HEK293 (cell line): Measurements from ENCODE around the gene DTWD2.
"Not testable (repeated sequence)": the region's sequence is repeated elsewhere in the genome, so short reads cannot be mapped to it uniquely, and the experiment has no call there.

Experiments used
- ZNF121 ChIP-seq: fragments of 450-650 bp; formaldehyde crosslinking; IDR thresholded peaks from 2 replicates; pipeline ENCODE4 v1.5.1; 2016; ENCODE audit warnings: missing biosample characterization, missing genetic modification characterization
- ZNF214 ChIP-seq: fragments of 450-650 bp; formaldehyde crosslinking; IDR thresholded peaks from 2 replicates; pipeline ENCODE4 v1.5.1; 2017; ENCODE audit warnings: missing biosample characterization, mild to moderate bottlenecking, missing genetic modification characterization, borderline replicate concordance
- ZNF394 ChIP-seq: fragments of 450-650 bp; formaldehyde crosslinking; IDR thresholded peaks from 2 replicates; pipeline ENCODE4 v1.5.1; 2016; ENCODE audit warnings: missing biosample characterization, missing genetic modification characterization, mild to moderate bottlenecking, moderate library complexity, borderline replicate concordance
- ZNF768 ChIP-seq: fragments of 450-650 bp; formaldehyde crosslinking; IDR thresholded peaks from 2 replicates; pipeline ENCODE4 v1.5.1; 2018; ENCODE audit warnings: missing biosample characterization, mild to moderate bottlenecking, missing genetic modification characterization
- TF ChIP-seq, protein P1 (sequence below): fragments of 450-650 bp; formaldehyde crosslinking; IDR thresholded peaks from 2 replicates; pipeline ENCODE4 v1.5.1; 2016; ENCODE audit warnings: missing biosample characterization, missing genetic modification characterization
- TF ChIP-seq, protein P2 (sequence below): fragments of 450-650 bp; formaldehyde crosslinking; IDR thresholded peaks from 2 replicates; pipeline ENCODE4 v1.5.1; 2016; ENCODE audit warnings: missing biosample characterization, missing genetic modification characterization
- TF ChIP-seq, protein P3 (sequence below): fragments of 450-650 bp; formaldehyde crosslinking; IDR thresholded peaks from 2 replicates; pipeline ENCODE4 v1.5.1; 2016; ENCODE audit warnings: missing biosample characterization, missing genetic modification characterization

DNA sequence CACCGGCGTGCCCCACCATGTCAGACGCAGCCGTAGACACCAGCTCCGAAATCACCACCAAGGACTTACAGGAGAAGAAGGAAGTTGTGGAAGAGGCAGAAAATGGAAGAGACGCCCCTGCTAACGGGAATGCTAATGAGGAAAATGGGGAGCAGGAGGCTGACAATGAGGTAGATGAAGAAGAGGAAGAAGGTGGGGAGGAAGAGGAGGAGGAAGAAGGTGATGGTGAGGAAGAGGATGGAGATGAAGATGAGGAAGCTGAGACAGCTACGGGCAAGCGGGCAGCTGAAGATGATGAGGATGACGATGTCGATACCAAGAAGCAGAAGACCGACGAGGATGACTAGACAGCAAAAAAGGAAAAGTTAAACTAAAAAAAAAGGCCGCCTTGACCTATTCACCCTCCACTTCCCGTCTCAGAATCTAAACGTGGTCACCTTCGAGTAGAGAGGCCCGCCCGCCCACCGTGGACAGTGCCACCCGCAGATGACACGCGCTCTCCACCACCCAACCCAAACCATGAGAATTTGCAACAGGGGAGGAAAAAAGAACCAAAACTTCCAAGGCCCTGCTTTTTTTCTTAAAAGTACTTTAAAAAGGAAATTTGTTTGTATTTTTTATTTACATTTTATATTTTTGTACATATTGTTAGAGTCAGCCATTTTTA is 14.4 kb downstream of the DTWD2 start:
- TF ChIP-seq ZNF214, ZNF768, ZNF394, ZNF121 (tag by site-specific recombination): not testable (repeated sequence)
- TF ChIP-seq, protein P1, sequence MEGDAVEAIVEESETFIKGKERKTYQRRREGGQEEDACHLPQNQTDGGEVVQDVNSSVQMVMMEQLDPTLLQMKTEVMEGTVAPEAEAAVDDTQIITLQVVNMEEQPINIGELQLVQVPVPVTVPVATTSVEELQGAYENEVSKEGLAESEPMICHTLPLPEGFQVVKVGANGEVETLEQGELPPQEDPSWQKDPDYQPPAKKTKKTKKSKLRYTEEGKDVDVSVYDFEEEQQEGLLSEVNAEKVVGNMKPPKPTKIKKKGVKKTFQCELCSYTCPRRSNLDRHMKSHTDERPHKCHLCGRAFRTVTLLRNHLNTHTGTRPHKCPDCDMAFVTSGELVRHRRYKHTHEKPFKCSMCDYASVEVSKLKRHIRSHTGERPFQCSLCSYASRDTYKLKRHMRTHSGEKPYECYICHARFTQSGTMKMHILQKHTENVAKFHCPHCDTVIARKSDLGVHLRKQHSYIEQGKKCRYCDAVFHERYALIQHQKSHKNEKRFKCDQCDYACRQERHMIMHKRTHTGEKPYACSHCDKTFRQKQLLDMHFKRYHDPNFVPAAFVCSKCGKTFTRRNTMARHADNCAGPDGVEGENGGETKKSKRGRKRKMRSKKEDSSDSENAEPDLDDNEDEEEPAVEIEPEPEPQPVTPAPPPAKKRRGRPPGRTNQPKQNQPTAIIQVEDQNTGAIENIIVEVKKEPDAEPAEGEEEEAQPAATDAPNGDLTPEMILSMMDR (tag by site-specific recombination): not testable (repeated sequence)
- TF ChIP-seq, protein P2, sequence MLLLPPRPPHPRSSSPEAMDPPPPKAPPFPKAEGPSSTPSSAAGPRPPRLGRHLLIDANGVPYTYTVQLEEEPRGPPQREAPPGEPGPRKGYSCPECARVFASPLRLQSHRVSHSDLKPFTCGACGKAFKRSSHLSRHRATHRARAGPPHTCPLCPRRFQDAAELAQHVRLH (tag by site-specific recombination): not testable (repeated sequence)
- TF ChIP-seq, protein P3, sequence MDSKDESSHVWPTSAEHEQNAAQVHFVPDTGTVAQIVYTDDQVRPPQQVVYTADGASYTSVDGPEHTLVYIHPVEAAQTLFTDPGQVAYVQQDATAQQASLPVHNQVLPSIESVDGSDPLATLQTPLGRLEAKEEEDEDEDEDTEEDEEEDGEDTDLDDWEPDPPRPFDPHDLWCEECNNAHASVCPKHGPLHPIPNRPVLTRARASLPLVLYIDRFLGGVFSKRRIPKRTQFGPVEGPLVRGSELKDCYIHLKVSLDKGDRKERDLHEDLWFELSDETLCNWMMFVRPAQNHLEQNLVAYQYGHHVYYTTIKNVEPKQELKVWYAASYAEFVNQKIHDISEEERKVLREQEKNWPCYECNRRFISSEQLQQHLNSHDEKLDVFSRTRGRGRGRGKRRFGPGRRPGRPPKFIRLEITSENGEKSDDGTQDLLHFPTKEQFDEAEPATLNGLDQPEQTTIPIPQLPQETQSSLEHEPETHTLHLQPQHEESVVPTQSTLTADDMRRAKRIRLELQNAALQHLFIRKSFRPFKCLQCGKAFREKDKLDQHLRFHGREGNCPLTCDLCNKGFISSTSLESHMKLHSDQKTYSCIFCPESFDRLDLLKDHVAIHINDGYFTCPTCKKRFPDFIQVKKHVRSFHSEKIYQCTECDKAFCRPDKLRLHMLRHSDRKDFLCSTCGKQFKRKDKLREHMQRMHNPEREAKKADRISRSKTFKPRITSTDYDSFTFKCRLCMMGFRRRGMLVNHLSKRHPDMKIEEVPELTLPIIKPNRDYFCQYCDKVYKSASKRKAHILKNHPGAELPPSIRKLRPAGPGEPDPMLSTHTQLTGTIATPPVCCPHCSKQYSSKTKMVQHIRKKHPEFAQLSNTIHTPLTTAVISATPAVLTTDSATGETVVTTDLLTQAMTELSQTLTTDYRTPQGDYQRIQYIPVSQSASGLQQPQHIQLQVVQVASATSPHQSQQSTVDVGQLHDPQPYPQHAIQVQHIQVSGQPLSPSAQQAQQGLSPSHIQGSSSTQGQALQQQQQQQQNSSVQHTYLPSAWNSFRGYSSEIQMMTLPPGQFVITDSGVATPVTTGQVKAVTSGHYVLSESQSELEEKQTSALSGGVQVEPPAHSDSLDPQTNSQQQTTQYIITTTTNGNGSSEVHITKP: not testable (repeated sequence)
